GM21723 (cell line): Measurements from ENCODE around the gene LRRC70.
"Not testable (repeated sequence)": the region's sequence is repeated elsewhere in the genome, so short reads cannot be mapped to it uniquely, and the experiment has no call there.

ENCODE experiments used
- ATAC-seq: cut with Tn5 transposase; IDR thresholded peaks from one replicate; pipeline ENCODE4 v1.9.1; 2021; ENCODE audit warnings: mild to moderate bottlenecking, moderate library complexity; ENCODE audit not compliant: unreplicated experiment

Gene LRRC70

DNA sequence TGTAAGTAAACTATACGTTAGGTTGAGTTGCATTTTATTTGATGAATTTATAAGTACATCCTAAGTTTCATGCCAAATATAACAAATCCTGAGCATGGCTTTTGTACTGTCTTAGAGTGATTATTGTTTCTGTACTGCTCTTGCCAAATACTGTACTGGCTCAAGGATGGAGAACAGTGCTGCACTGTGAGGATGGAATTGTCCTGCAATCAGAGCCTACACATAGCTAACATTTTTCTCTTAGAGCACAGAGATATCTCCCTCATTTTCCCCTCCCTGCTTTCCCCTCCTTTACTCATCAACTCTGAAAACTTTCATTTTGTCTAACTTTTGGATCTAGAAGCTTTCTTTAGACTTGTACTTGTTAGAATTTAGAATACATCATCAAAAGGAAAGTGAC lies 28.3 kb downstream of the LRRC70 start:
- no peak for ATAC-seq

DNA sequence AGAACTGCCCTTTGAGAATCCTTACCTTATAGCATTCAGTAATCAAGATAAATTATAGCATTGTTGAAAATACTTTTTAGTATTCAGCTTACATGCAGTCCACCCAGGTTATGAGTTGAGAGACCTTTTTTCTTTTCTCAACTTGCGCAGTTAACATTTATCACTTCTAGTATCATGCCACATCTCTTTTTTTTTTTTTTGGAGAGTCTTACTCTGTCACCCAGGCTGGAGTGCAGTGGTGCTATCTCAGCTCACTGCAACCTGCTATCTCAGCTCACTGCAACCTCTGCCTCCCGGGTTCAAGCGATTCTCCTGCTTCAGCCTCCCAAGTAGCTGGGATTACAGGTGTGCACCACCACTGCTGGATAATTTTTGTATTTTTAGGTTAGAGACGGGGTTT lies 29.0 kb downstream of the LRRC70 start:
- no peak for ATAC-seq

DNA sequence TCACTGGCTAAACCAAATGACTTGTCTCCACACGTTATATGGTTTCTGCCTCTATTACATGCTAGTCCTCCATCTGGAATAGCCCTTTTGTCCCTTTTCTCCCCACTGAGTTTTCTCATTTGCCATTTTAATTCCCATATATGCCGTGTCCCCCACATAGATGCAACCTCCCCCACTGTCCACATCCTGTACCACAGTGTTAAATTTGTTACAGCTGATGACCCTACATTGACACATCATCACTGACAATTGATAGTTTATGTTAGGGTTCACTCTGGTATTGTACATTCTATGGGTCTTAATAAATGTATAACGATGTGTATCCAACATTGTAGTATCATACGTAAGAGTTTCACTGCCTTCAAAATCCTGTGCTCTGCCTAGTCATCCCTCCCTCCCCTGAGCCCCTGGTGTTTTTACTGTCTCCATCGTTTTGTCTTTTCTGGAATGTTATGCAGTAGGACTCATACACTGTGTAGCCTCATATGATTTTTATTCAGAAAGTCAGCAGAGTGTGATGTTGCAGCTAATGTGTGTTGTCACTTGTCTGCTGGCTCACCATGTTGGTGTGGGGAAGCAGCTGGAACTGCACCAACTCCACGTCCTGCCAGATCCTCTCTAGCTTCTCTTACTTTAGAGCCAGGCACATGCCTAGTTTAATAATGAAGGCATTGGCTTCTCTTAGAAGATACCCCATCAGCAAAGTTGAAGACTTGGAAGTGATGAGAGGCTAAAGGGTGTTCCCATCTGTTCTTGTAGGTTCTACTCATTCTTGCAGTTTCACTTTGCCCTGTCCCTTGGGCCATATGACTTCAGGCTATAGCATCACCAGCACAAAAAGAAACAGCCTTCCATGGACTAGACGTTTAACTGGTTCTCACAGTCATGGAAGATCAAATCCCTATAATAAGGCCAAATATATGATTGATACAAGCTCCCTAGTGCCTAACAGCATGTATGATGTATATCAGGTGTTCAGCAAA lies 30.2 kb downstream of the LRRC70 start:
- no peak for ATAC-seq

DNA sequence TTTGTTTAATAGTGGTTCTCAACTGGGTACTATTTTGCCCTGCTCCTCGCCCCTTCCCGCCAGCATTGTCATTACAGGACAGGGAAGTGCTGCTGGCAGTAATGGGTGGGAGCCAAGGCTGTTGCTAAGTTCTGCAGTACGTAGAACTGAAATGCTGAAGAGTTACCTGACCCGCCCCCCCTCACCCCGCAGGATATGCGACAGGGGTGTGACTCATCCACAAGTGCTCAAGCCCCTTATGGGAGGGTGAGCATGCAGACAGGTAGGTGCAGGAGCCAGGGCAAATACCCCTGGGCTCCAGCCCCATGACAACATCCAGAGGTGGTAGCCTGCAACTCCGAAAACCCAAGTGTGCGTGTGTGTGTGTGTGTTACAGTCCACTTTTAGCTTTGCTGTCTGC lies 35.7 kb downstream of the LRRC70 start:
- no peak for ATAC-seq

DNA sequence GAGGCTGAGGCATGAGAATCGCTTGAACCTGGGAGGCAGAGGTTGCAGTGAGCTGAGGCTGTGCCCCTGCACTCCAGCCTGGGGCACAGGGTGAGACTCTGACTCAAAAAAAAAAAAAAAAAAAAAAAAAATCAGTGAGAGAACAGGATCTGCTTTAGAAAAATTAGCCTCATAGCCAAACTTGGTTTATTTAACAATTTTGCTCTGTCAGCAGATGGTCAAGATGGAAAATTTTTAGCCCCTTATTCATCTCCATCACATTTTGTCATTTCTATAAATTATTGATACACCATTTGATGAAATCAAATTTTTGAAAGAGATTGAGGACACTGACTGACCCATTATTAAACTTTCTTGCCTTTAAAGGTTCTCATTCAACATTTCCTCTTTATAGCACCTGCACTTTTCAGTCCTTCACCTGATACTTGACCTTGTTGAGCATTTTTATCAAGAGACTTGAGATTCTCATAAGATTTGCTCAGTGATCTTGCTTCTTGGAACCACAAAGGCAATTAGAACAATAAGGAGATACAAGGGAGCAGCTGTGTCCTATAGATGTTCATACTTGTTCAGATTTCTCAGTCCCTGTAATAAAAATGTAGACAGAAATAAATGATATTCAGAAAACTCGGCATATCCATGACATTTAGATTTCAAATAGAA lies 38.1 kb downstream of the LRRC70 start:
- no peak for ATAC-seq

DNA sequence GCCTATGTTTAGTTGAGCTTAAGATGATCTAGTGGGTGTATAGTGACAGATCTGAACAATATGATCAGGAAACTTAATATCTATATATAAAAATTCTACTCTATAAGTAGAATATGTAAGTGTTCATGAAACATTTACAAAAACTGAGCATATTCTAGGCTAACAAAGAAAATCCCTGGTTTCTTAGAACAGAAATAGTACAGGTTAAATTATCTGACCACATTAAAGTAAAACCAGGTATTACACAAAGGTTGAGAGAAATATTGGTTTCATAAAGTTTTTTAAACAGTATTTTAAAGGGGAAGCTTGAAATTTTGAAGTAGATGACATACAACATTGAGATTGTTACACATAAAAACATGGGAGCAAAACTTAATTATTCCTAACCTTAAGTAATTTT lies 39.3 kb downstream of the LRRC70 start:
- no peak for ATAC-seq

DNA sequence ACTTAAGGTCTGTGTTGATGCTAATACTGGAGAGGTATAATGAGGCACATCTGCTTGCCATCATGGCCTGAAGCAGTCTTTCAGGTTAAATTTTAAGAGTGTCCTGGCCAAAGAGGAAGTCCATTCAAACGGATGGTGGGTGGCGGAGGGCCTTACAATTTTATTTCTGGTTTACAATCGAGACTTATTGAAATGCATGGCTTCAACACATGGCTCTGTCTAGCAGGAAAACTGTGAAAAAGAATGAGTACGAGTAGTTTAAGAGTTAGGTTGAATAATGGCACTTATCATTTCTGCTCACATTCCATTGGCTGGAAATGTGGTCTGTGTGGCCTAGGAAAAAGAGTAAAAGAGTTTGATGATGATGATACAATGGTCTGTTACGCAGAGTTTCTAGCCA lies 42.1 kb downstream of the LRRC70 start:
- ATAC-seq: no peak

DNA sequence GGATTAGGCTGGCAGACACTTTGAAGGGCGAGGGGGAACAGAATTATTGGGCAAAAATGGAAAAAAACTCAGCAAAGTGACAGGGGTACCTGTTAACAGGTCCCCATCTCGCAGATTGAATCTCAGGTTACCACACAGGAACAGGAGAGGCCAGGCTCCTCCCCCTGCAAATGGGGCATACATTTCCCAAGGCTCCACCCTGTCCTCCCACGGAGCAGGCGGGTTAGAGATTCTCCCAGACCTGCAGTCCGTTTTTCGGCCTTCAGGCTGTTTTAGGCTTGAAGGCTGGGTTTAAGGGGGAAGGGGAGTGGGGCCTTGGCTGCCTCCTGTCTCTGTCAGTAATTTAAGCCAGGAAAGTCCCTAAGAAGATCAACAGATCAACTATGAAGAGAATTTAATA lies 42.7 kb downstream of the LRRC70 start:
- ATAC-seq: no peak

DNA sequence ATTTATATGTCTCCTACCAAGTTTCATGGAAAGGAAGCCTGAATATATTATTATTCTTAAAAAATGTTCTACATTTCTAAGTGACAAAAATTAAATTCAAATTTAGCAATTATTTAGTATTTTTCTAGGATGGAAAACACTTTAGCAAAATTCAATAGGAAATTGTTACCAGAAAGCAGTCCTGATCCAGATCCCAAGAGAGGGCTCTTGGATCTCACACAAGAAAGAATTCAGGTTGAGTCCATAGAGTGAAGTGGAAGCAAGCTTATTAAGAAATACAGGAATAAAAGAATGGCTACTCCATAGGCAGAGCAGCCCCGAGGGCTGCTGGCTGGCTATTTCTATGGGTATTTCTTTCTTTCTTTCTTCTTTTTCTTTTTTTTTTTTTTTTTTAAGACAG lies 44.7 kb downstream of the LRRC70 start:
- ATAC-seq: no peak

DNA sequence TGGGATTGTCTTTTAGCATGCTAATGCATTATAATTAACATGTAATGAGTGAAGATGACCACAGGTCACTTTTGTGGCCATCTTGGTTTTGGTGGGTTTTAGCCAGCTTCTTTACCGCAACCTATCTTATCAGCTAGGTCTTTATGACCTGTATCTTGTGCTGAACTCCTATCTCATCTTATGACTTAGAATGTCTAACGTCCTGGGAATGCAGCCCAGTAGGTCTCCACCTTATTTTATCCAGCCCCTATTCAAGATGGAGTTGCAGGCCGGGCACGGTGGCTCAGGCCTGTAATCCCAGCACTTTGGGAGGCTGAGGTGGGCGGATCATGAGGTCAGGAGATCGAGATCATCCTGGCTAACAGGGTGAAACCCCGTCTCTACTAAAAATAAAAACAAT lies 45.8 kb downstream of the LRRC70 start:
- not testable (repeated sequence) for ATAC-seq

DNA sequence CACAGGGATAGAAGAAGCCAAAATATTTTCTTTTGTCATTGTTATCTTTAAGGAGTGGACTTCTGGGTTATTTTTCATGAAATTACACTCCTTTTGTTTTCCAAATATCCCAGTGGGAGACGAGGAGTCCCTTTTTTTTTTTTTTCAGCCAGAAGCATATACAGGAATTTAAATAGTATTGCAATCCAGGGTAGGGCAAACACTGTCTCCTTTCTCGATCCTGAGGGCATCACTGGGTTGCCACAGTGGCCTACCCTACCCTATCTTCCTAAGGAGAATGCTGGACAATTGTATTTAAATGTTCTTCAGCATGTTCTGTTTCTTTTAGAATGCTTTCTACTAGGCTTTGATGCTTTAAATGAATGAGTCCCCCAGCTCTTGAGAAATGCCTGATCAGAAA lies 47.9 kb downstream of the LRRC70 start:
- ATAC-seq: no peak

DNA sequence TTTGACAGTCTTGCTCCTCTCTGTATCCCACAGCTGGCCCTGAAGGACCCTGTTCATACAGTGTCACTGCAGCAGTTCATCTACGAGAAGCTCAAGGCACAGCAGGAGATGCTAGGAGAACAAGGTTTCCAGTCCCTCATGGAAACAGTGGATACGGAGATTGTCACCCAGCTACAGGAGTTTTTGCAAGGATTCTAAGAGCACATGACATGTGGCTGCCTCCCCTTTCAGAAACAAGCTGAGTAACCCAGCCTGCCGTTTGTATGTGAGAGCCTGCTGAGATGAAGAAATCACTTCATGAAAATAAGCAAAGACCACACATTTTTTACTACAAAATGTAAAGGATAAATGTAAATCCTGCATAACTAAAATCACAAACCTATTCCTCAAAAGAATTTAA lies 48.5 kb downstream of the LRRC70 start:
- ATAC-seq: no peak

DNA sequence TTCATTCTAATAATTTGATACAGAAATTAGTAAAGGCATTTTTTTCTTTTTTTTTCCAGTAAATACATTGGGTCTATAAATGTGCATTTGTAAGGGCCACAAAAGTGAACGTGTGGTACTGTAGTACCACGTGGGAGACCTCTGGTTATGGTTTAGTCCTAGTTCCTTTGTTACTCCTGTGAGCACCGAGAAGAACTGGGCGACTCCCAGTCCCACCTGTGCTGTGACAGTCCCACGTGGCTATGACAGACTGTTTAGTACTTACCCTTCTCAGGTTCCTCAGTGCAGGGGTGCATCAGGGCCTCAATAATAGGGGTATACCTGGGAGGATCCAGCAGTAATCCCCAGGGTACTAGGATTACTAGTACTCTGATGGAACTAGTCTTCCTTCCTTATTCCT lies 49.3 kb downstream of the LRRC70 start:
- ATAC-seq: no peak
